Prostate gland (tissue), 2 donors: ENCODE results near the gene BLM.
"Not testable (repeated sequence)": the region's sequence is repeated elsewhere in the genome, so short reads cannot be mapped to it uniquely, and the experiment has no call there.

ENCODE experiments used
- CTCF ChIP-seq, 4 experiments: fragments of 200-600 bp in 2 of 4; fragments of 450-650 bp in 2 of 4; sonication (generic) in 2 of 4; IDR thresholded peaks; 1 replicate in 3 of 4; 2 replicates in 1 of 4; pipeline ENCODE4 v1.5.1; 2016 to 2019; ENCODE audit warnings: antibody characterized with exemption in 4 of 4, mild to moderate bottlenecking in 2 of 4, moderate library complexity in 2 of 4
- POLR2A ChIP-seq: fragments of 450-650 bp; IDR thresholded peaks from one replicate; pipeline ENCODE4 v1.6.1; 2016; ENCODE audit warnings: antibody characterized with exemption, mild to moderate bottlenecking

- not testable (repeated sequence) for TF ChIP-seq POLR2A; CTCF (IDR thresholded peaks at IDR 0.05)
Measured at GRCh38 chr15:90667755-90668345, 49.3 kb upstream of the BLM start.
